PFSK-1 (cell line): ENCODE results near the gene HAGHL.

ENCODE experiments used
- FOXP2 ChIP-seq: optimal IDR thresholded peaks from 2 replicates; pipeline ENCODE3; 2011; ENCODE audit warnings: borderline replicate concordance, control low read depth, inconsistent platforms; ENCODE audit not compliant: insufficient read depth; ENCODE audit errors: extremely low read length, extremely low read depth
- POLR2AphosphoS5 ChIP-seq: IDR thresholded peaks from 2 replicates; pipeline ENCODE4 v1.6.1; 2012; ENCODE audit warnings: low read depth, mild to moderate bottlenecking, control low read depth, low read length, moderate library complexity
- SIN3A ChIP-seq: IDR thresholded peaks from 2 replicates; pipeline ENCODE4 v1.6.1; 2012; ENCODE audit warnings: mild to moderate bottlenecking, low read length, moderate library complexity, borderline replicate concordance; ENCODE audit not compliant: insufficient read depth
- TAF1 ChIP-seq: IDR thresholded peaks from 2 replicates; pipeline ENCODE4 v1.6.1; 2012; ENCODE audit warnings: low read length, control low read depth, borderline replicate concordance; ENCODE audit not compliant: insufficient read depth
- TF ChIP-seq, protein P1 (sequence below), 2 experiments: IDR thresholded peaks; 2 replicates each; pipeline versions ENCODE4 v1.6.1 to v1.8.0; 2011 to 2012; ENCODE audit warnings: low read depth in 2 of 2, low read length in 2 of 2, control low read depth in 1 of 2, inconsistent platforms in 1 of 2, mild to moderate bottlenecking in 1 of 2, moderate library complexity in 1 of 2; ENCODE audit not compliant: insufficient read depth in 1 of 2

DNA sequence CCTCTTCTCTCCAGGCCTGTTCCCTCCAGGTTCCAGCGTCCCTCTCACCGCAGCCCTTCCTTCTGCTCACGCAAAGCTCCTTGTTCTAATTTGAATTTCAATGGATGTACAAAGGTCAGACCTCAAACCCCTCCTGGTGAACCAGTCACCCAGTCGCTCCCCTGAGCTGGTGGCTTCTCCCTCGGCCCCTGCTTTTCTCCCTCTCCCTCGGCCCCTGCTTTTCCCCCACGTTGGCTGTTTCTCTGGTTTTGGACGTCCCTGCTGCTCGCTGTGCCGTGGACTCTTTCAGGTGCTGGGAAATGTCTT, 25.1 kb downstream of the HAGHL start:
- no peak for TF ChIP-seq POLR2AphosphoS5
- TF ChIP-seq, protein P1, sequence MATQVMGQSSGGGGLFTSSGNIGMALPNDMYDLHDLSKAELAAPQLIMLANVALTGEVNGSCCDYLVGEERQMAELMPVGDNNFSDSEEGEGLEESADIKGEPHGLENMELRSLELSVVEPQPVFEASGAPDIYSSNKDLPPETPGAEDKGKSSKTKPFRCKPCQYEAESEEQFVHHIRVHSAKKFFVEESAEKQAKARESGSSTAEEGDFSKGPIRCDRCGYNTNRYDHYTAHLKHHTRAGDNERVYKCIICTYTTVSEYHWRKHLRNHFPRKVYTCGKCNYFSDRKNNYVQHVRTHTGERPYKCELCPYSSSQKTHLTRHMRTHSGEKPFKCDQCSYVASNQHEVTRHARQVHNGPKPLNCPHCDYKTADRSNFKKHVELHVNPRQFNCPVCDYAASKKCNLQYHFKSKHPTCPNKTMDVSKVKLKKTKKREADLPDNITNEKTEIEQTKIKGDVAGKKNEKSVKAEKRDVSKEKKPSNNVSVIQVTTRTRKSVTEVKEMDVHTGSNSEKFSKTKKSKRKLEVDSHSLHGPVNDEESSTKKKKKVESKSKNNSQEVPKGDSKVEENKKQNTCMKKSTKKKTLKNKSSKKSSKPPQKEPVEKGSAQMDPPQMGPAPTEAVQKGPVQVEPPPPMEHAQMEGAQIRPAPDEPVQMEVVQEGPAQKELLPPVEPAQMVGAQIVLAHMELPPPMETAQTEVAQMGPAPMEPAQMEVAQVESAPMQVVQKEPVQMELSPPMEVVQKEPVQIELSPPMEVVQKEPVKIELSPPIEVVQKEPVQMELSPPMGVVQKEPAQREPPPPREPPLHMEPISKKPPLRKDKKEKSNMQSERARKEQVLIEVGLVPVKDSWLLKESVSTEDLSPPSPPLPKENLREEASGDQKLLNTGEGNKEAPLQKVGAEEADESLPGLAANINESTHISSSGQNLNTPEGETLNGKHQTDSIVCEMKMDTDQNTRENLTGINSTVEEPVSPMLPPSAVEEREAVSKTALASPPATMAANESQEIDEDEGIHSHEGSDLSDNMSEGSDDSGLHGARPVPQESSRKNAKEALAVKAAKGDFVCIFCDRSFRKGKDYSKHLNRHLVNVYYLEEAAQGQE (IDR thresholded peaks at IDR 0.05; ENCODE audit: insufficient read depth in 1 of 2, low read depth in 2 of 2, low read length in 2 of 2) = no peak
- TF ChIP-seq TAF1 = no peak
- no peak for TF ChIP-seq FOXP2
- TF ChIP-seq SIN3A = no peak
